Neural cell (in vitro differentiated cells): ENCODE results near the gene NPLOC4. TPM values are rescaled to one million over a fixed set of nuclear protein-coding genes. Genes with fewer than 3 reads are reported as not detected.

ENCODE experiments used
- H2AFZ ChIP-seq: fragments of 200-600, 300-800 bp; sonication (generic), shearing (Covaris generic); 2 replicates; pipeline ENCODE4 v1.6.0; 2014; ENCODE audit warnings: low read depth, mild to moderate bottlenecking, antibody characterized with exemption, low read length, moderate library complexity
- H3F3A ChIP-seq: fragments of 200-600 bp; shearing (Covaris generic); 2 replicates; pipeline ENCODE4 v1.6.1; 2016; ENCODE audit warnings: mild to moderate bottlenecking, moderate library complexity, mixed read lengths, antibody characterized with exemption, low read length; ENCODE audit not compliant: insufficient read depth, poor library complexity, severe bottlenecking
- H3K27ac ChIP-seq: fragments of 200-600, 300-800 bp; sonication (generic), shearing (Covaris generic); 2 replicates; pipeline ENCODE4 v1.5.1; 2014; ENCODE audit warnings: mild to moderate bottlenecking, low read length, moderate library complexity
- H3K27me3 ChIP-seq: fragments of 300-800, 200-600 bp; sonication (generic), shearing (Covaris generic); 2 replicates; pipeline ENCODE4 v1.6.0; 2014; ENCODE audit warnings: mild to moderate bottlenecking, low read depth, low read length, moderate library complexity; ENCODE audit not compliant: insufficient read depth
- H3K36me3 ChIP-seq: fragments of 300-800, 200-600 bp; sonication (generic), shearing (Covaris generic); 2 replicates; pipeline ENCODE4 v1.5.1; 2014; ENCODE audit warnings: mild to moderate bottlenecking, antibody characterized with exemption, low read length, moderate library complexity; ENCODE audit not compliant: insufficient read depth
- H3K4me2 ChIP-seq: fragments of 300-800, 200-600 bp; sonication (generic), shearing (Covaris generic); 2 replicates; pipeline ENCODE4 v1.6.0; 2014; ENCODE audit warnings: mild to moderate bottlenecking, low read length
- H3K4me3 ChIP-seq: fragments of 300-800, 200-600 bp; sonication (generic), shearing (Covaris generic); 2 replicates; pipeline ENCODE4 v1.5.1; 2014; ENCODE audit warnings: mild to moderate bottlenecking, low read length, moderate library complexity
- H3K79me2 ChIP-seq: fragments of 200-600 bp; shearing (Covaris generic); replicated peaks from 2 replicates; pipeline ENCODE4 v1.6.0; 2014; ENCODE audit warnings: mild to moderate bottlenecking, low read length, moderate library complexity; ENCODE audit not compliant: insufficient read depth
- H3K9ac ChIP-seq: fragments of 300-800, 200-600 bp; sonication (generic), shearing (Covaris generic); 2 replicates; pipeline ENCODE4 v1.6.1; 2016; ENCODE audit warnings: mild to moderate bottlenecking, low read length, mixed read lengths
- H3K9me2 ChIP-seq: fragments of 200-600 bp; shearing (Covaris generic); 2 replicates; pipeline ENCODE4 v1.6.1; 2016; ENCODE audit warnings: mild to moderate bottlenecking, low read length, mixed read lengths; ENCODE audit not compliant: insufficient read depth
- H3K9me3 ChIP-seq: fragments of 200-600, 300-800 bp; sonication (generic), shearing (Covaris generic); 2 replicates; pipeline ENCODE4 v1.6.1; 2016; ENCODE audit warnings: mild to moderate bottlenecking, mixed run types, low read length, moderate library complexity, mixed read lengths
- H4K20me1 ChIP-seq: fragments of 200-600 bp; shearing (Covaris generic); 2 replicates; pipeline ENCODE4 v1.6.1; 2016; ENCODE audit warnings: mild to moderate bottlenecking, mixed run types; ENCODE audit not compliant: insufficient read depth
- EP300 ChIP-seq: fragments of 450-650 bp; conservative IDR thresholded peaks from 2 replicates; pipeline ENCODE4 v1.6.1; 2014; ENCODE audit warnings: antibody characterized with exemption, mild to moderate bottlenecking, moderate library complexity; ENCODE audit not compliant: poor library complexity, severe bottlenecking
- EZH2 ChIP-seq: fragments of 200-600, 300-800 bp; shearing (Covaris generic), sonication (generic); IDR thresholded peaks from 2 replicates; pipeline ENCODE4 v1.6.1; 2014; ENCODE audit warnings: antibody characterized with exemption, low read length, borderline replicate concordance, mild to moderate bottlenecking; ENCODE audit not compliant: insufficient read depth, poor library complexity, severe bottlenecking
- MXI1 ChIP-seq: fragments of 450-650 bp; conservative IDR thresholded peaks from 2 replicates; pipeline ENCODE4 v1.6.1; 2014; ENCODE audit warnings: antibody characterized with exemption, mild to moderate bottlenecking; ENCODE audit not compliant: poor library complexity, severe bottlenecking
- POLR2AphosphoS5 ChIP-seq: IDR thresholded peaks from 2 replicates; pipeline ENCODE4 v1.6.1; 2012
- RAD21 ChIP-seq: fragments of 450-650 bp; conservative IDR thresholded peaks from 2 replicates; pipeline ENCODE4 v1.6.1; 2014; ENCODE audit warnings: antibody characterized with exemption, mild to moderate bottlenecking, moderate library complexity
- SMC3 ChIP-seq: fragments of 450-650 bp; conservative IDR thresholded peaks from 2 replicates; pipeline ENCODE4 v1.6.1; 2014; ENCODE audit warnings: antibody characterized with exemption, mild to moderate bottlenecking, moderate library complexity; ENCODE audit not compliant: poor library complexity
- TAF1 ChIP-seq: IDR thresholded peaks from 2 replicates; pipeline ENCODE4 v1.6.1; 2012; ENCODE audit warnings: low read depth
- polyA plus RNA-seq: library from polyadenylated mRNA; depleted of rRNA; stranded (reverse); fragments of >200 nt; gene quantifications from 2 replicates; pipeline ENCODE4 v1.2.3, GENCODE V29; 2014
- TF ChIP-seq, protein P1 (sequence below): IDR thresholded peaks from 2 replicates; pipeline ENCODE4 v1.6.1; 2012; ENCODE audit warnings: borderline replicate concordance
- TF ChIP-seq, protein P2 (sequence below): fragments of 450-650 bp; IDR thresholded peaks from 2 replicates; pipeline ENCODE4 v1.5.1; 2014; ENCODE audit warnings: antibody characterized with exemption, mild to moderate bottlenecking, moderate library complexity; ENCODE audit not compliant: poor library complexity, severe bottlenecking

NPLOC4 gene
- polyA plus RNA-seq, 1 donor from 2014 or later = 32.3 TPM

DNA sequence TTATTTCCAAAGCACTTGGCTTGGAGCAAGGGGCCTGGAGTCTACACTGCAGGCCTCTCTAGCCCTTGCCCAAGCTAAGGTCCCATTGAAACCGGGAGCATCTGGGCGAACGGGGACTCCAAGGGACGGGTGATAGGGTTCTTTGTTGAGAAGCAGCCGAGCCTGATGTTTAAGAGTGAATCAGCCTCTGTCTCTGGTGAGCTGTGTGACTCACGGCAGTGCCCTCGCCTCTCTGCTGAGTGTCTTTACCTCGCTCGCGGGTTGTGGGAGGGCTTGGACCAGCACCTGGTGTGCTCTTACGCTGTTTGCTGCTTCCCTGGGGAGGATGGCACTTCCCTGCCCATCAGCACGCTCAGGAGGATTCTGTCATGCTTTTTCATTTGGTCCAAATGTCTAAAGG lies 48.2 kb upstream of the NPLOC4 start:
- Histone ChIP-seq H3K4me3 (peak overlapping the region; percentile 100), H3K36me3 (no peaks in the 10 kb centered on the region), H3K79me2 (peaks cover 37% of the 10 kb centered on the region), H3K9ac (peak overlapping the region; percentile 80), H3K9me3 (no peaks in the 10 kb centered on the region), H3K9me2 (no peaks in the 10 kb centered on the region), H2AFZ (no peak overlapping the region), H3K4me2 (no peak overlapping the region), H3F3A (no peaks in the 10 kb centered on the region), H3K27ac (no peak overlapping the region), H3K27me3 (no peaks in the 10 kb centered on the region), H4K20me1 (peaks cover 7% of the 10 kb centered on the region)
- TF ChIP-seq, protein P1, sequence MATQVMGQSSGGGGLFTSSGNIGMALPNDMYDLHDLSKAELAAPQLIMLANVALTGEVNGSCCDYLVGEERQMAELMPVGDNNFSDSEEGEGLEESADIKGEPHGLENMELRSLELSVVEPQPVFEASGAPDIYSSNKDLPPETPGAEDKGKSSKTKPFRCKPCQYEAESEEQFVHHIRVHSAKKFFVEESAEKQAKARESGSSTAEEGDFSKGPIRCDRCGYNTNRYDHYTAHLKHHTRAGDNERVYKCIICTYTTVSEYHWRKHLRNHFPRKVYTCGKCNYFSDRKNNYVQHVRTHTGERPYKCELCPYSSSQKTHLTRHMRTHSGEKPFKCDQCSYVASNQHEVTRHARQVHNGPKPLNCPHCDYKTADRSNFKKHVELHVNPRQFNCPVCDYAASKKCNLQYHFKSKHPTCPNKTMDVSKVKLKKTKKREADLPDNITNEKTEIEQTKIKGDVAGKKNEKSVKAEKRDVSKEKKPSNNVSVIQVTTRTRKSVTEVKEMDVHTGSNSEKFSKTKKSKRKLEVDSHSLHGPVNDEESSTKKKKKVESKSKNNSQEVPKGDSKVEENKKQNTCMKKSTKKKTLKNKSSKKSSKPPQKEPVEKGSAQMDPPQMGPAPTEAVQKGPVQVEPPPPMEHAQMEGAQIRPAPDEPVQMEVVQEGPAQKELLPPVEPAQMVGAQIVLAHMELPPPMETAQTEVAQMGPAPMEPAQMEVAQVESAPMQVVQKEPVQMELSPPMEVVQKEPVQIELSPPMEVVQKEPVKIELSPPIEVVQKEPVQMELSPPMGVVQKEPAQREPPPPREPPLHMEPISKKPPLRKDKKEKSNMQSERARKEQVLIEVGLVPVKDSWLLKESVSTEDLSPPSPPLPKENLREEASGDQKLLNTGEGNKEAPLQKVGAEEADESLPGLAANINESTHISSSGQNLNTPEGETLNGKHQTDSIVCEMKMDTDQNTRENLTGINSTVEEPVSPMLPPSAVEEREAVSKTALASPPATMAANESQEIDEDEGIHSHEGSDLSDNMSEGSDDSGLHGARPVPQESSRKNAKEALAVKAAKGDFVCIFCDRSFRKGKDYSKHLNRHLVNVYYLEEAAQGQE = no peak
- TF ChIP-seq SMC3 = no peak
- no peak for TF ChIP-seq POLR2AphosphoS5
- no peak for TF ChIP-seq MXI1
- TF ChIP-seq RAD21 = no peak
- TF ChIP-seq, protein P2, sequence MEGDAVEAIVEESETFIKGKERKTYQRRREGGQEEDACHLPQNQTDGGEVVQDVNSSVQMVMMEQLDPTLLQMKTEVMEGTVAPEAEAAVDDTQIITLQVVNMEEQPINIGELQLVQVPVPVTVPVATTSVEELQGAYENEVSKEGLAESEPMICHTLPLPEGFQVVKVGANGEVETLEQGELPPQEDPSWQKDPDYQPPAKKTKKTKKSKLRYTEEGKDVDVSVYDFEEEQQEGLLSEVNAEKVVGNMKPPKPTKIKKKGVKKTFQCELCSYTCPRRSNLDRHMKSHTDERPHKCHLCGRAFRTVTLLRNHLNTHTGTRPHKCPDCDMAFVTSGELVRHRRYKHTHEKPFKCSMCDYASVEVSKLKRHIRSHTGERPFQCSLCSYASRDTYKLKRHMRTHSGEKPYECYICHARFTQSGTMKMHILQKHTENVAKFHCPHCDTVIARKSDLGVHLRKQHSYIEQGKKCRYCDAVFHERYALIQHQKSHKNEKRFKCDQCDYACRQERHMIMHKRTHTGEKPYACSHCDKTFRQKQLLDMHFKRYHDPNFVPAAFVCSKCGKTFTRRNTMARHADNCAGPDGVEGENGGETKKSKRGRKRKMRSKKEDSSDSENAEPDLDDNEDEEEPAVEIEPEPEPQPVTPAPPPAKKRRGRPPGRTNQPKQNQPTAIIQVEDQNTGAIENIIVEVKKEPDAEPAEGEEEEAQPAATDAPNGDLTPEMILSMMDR = no peak
- no peak for TF ChIP-seq EZH2
- TF ChIP-seq TAF1 = no peak

DNA sequence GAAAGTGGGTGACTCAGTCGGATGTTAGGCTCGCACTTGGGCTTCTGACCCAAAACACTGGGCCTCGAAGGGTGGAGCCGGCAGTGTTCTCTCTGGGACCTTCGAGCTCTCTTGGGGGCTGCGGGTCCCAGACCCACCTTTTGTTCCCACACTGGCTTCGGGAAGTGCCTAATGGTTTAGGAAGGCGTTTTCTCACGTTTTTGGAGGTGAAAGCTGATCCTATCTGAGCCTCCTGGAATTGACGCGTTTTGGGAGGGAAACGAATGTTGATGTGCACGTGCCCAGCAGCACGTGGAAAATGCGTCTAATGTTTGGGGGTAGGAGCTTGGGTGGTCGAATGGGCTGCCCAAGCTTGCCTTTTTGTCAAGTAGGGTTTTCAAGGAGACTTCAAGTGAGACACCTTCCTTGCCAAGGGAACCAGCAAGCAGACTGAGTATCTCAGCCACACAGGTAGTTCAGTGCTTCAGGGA lies 47.6 kb upstream of the NPLOC4 start:
- Histone ChIP-seq H3K9me2 (no peaks in the 10 kb centered on the region), H3K9me3 (no peaks in the 10 kb centered on the region), H3K27me3 (no peaks in the 10 kb centered on the region), H3K9ac (peak overlapping the region; percentile 80), H4K20me1 (peaks cover 7% of the 10 kb centered on the region), H3F3A (no peaks in the 10 kb centered on the region), H3K36me3 (no peaks in the 10 kb centered on the region), H3K27ac (no peak overlapping the region), H3K4me2 (peak overlapping the region; percentile 89), H3K79me2 (peaks cover 37% of the 10 kb centered on the region), H3K4me3 (peak overlapping the region; percentile 100), H2AFZ (no peak overlapping the region)
- TF ChIP-seq MXI1 = no peak
- TF ChIP-seq, protein P2 = no peak
- no peak for TF ChIP-seq EP300
- no peak for TF ChIP-seq POLR2AphosphoS5
- TF ChIP-seq TAF1 = no peak
